ENCODE measurements around the gene QPCTL.
"Not testable (repeated sequence)": the region's sequence is repeated elsewhere in the genome, so short reads cannot be mapped to it uniquely, and the experiment has no call there.

The QPCTL gene

DNA sequence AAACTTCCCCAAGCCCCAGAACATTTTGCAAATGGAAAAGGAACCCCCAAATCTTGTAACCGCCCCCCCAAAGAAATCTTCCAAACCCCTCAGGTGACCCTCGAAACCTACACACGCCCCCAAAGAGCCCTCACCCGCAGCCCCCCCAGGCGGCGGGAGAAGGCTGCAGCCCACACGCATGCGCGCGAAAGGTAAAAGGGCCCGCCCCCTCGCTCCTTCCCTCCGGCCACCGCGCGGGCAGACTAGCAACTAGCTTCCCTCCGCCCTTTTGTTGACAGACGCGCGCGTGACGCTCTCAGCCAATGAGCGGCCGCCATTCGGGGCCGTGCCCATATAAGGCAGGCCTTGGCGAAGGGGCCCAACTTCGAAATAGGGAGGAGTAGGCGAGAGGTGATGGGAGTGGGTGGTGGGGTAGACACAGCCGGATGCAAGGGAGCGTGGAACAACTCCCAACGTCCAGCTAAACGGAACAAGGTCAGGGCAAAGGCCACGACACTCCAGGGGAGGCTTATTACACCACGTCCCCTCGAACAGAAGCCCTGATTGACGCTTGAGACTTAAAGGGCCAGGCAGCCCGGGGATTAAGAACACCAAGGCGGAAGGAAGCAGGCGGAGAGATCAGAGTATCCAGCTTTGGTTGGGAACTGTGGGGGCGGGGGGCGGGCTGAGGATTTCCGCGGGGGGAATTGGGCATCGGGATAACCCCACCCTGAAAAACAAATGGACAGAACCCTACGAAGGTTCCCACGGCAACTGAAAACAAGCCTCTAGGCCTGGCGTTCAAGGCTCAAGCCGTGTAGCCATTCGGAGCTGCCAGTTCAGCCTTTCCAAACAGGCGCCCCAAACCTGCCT lies 24.9 kb downstream of the QPCTL start:
- DNase-seq (ENCODE audit: insufficient read length, low spot score) (peak; percentile 76), FAIRE-seq (peak; percentile 91)
- TF ChIP-seq POLR2A (IDR thresholded peaks at IDR 0.05; ENCODE audit: low read depth, low read length): 0 out of 2 replicates have a peak, but pooled peaks have one; percentile 14

DNA sequence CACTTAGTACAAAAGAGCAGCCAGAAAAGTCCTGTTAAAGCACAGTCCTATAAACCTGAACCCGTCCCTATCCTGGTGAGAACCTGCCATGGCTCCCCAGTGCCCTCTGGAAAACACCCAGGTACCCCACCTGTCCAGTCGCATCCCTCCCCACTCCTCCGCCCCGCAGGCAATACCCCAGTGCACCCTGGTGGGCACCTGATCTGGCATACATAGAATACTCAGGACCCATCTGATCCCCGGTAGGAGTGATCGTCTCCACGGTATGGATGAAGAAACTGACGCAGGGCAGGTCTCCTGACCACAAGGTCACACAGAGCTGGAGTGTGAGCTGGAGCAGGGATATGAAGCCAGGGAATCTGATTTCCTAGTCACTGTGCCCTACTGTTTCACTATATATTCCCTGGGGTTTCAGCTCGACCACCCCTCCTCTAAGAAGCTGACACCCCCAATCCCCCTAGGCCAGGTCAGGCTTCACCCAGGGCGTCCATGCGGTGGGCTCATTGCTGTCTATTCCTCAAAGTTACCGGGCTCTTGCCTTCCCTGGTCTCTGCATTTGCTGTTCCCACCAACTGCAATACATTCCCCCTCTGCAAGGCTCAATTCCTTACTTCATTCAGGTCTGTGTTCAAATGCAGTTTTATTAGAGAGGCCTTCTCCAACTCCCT lies 25.7 kb downstream of the QPCTL start:
- no peak for TF ChIP-seq POLR2A (IDR thresholded peaks at IDR 0.05; ENCODE audit: low read depth, low read length)
- no peak for FAIRE-seq
- no peak for DNase-seq (ENCODE audit: insufficient read length, low spot score)

DNA sequence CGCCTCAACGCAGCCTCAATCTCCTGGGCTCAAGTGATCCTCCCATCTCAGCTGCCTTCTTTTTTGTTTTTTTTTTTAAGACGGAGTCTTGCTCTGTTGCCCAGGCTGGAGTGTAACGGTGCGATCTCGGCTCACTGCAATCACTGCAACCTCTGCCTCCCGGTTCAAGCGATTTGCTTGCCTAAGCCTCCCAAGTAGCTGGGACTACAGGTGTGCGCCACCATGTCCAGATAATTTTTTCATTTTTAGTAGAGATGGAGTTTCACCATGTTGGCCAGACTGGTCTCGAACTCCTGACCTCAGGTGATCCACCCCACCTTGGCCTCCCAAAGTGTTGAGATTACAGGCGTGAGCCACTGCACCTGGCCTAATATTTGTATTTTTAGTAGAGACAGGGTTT lies 27.6 kb downstream of the QPCTL start:
- DNase-seq (ENCODE audit: insufficient read length, low spot score); FAIRE-seq: not testable (repeated sequence)

DNA sequence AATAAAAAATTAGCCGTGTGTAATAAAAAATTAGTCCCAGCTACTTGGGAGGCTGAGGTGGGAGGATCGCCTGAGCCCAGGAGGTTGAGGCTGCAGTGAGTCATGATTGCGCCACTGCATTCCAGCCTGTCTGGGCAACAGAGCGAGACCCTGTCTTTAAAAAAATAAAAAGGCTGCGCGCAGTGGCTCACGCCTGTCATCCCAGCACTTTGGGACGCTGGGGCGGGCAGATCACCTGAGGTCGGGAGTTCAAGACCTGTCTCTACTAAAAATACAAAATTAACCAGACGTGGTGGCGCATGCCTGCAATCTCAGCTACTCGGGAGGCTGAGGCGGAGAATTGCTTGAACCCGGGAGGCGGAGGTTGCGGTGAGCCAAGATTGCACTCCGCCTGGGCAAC lies 36.2 kb downstream of the QPCTL start:
- not testable (repeated sequence) for DNase-seq (ENCODE audit: insufficient read length, low spot score); FAIRE-seq

DNA sequence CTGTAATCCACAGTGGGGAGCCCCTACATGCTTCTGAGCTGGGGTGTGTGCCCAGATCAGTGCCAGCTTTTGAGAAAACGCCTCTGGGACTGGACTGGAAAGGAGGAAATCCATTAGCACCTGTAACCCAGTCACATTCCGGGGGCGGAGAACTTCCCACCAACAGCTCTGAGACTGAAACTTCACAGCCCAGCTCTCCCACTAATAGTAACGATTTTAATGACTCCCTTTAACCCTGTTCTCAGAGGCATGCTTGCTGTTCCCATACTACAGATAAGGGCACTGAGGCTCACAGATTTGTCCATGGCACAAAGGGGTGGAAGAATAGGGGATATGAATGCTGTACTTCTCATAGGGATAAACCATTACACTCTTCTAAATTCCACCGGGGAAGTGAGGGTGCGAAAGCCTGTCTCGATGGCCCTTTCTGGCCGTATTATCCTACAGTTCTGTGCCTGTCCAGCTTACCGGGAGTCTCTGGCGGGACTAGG lies 37.4 kb downstream of the QPCTL start:
- TF ChIP-seq POLR2A (IDR thresholded peaks at IDR 0.05; ENCODE audit: low read depth, low read length): no peak
- FAIRE-seq: no peak
- DNase-seq (ENCODE audit: insufficient read length, low spot score): no peak

DNA sequence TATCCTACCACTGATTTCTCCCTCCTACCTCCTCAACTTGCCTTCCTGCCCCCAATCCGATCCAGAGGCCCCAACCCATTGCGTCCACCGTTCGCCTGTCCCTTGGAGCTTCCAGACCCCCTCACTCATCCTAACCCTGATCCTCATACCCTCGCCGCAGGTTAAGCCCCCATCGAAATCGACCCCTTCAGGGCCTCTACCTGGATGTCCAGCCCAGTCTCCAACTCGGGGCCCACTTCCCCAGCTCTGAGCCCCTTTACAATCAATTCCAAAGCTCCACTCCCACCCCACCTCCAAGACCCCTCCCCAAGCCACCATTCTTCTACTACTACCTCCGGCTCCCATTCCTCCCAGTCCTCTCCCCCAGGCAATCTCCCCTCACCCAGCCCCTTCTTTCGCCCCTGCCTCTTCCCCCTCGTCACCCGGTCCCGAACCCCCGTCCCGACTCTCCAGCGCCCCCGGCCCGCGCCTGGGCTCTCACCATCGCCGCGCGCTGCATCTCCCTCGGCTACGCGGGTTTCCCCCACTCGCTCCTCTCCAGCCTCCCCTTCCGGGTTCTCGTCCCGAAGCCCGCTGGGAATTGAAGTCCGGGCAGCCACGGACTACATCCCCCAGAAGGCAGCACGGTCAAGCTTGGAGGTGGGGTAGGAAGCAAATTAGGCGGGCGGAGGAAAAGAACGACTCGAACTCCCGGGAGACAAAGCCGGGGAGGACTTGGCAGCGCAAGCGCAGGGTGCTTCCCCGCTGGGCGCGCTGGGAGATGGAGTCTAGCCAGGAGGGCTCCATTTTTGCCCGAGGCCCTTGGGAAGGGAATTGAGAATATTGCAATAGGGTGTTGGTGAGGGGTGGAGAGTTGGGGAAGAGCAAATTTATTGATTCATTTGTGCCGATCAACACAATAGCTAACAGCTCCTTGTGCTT lies 38.2 kb downstream of the QPCTL start, which contains the start of gene FBXO46:
TSS of gene FBXO46 (minus strand) at position 529 of the 921 bp plus-strand sequence. CDS start 17,401 bp downstream, outside the sequence.
- DNase-seq (ENCODE audit: insufficient read length, low spot score) (peak; percentile 79), FAIRE-seq (peak; percentile 11)
- TF ChIP-seq POLR2A (IDR thresholded peaks at IDR 0.05; ENCODE audit: low read depth, low read length): peak; percentile 51; the same call in 1 of the 2 replicates

DNA sequence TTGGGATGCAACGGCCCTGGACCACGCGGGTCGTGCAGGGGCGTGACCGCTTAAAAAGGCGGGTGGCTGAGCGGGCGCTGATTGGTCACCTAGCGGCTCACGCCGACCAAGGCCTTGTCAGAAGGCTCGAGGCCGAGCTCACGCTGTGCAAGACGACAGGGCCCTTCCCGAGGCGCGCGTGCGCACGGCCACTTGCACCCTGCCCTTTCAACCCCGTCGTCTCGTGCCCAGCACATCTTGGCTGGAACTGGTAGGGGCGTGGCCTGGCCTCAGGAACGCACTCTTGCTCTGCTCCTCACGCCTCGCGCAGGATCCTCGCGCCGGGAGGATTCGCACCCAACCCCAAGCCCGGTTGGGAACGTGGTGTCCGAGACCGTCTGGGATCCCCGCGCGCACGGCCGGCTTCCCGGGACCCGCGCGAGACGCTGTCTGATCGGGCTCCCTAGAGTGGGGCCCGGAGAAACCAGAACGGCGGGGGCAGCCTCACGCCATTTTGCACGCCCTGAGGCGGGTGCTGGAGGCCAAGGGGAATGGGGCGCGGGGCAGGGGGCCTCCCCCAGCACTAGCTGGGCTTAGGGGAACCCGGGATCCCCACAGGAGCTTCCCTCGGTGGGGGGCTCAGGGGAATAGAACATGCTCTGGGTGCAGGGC lies 40.8 kb downstream of the QPCTL start, which contains the start of gene MEIOSIN:
TSS of gene MEIOSIN (plus strand) at position 280 of the 651 bp plus-strand sequence. CDS start 1,938 bp downstream, outside the sequence.
- no peak for DNase-seq (ENCODE audit: insufficient read length, low spot score)
- no peak for TF ChIP-seq POLR2A (IDR thresholded peaks at IDR 0.05; ENCODE audit: low read depth, low read length)
- no peak for FAIRE-seq

DNA sequence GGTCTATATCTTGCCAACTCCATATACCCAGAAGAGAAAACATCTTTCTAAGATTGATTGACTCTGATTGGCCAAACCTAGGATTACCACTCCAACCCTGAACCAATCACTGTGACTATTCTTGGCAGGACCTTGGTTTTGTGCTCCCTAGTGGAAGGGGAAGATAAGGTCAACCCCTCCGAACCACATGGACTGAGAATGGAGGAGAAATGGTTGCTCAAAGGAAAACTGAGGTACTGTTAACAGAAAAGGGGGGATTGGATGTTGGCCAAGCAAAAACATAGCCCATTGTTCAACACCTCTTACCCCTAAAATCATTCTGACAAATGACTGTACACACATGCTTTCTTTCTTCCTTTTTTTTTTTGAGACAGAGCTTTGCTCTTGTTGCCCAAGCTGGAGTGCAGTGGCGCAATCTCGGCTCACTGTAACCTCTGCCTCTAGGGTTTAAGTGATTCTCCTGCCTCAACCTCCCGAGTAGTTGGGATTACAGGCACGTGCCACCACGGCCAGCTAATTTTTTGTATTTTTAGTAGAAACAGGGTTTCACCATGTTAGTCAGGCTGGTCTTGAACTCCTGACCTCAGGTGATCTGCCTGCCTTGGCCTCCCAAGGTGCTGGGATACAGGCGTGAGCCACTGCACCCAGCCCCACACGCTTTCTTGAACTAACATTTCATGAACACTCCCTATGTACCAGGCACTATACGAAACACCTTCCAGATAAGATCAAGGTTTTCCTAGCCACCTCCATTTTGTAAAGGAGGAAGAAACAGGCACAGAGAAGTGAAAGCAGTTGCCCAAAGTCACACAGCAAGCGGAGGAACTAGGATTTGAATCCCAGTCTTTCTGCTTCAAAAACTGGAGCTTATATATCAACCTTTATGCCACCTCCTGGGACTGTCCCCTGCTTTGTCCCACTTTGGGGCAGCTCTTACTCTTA lies 47.3 kb downstream of the QPCTL start:
- DNase-seq (ENCODE audit: insufficient read length, low spot score) (no peak), FAIRE-seq (no peak)
- TF ChIP-seq POLR2A (IDR thresholded peaks at IDR 0.05; ENCODE audit: low read depth, low read length): no peak

DNA sequence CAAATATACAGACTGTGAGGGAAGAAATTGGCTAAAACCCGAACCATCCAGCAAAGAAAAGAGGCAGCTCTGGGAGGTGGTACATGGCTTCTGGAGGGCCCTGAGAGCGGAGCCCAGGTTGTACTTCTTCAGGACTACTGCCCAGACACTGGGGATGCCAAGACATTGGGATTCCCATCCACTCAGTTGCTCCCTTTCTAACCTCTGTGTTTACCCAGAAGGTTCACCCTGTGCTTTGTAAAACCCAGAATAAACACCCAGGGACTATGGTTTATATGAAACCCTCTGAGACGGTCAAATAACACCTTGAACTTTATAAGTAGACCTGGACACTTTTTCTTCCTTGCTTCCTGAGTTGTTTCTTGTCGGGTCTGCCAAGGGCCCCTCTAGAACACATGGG lies 50.5 kb downstream of the QPCTL start:
- DNase-seq (ENCODE audit: insufficient read length, low spot score) (no peak), FAIRE-seq (no peak)
- no peak for TF ChIP-seq POLR2A (IDR thresholded peaks at IDR 0.05; ENCODE audit: low read depth, low read length)

DNA sequence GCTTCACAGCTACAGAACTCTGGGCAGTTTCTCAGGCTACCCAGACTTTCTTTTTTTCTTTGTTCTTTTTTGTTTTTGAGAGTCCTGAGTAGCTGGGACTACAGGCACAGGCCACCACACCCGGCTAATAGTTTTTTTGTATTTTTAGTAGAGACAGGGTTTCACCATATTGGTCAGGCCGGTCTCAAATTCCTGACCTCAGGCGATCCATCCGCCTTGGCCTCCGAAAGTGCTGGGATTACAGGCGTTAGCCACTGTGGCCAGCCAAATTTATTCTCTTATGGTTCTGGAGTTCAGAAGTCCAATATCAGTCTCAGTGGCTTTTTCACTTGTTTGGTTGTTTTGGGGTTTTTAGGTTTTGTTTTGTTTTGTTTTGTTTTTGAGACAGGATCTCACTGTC lies 53.1 kb downstream of the QPCTL start:
- no peak for FAIRE-seq
- TF ChIP-seq POLR2A (IDR thresholded peaks at IDR 0.05; ENCODE audit: low read depth, low read length): no peak
- DNase-seq (ENCODE audit: insufficient read length, low spot score): no peak

DNA sequence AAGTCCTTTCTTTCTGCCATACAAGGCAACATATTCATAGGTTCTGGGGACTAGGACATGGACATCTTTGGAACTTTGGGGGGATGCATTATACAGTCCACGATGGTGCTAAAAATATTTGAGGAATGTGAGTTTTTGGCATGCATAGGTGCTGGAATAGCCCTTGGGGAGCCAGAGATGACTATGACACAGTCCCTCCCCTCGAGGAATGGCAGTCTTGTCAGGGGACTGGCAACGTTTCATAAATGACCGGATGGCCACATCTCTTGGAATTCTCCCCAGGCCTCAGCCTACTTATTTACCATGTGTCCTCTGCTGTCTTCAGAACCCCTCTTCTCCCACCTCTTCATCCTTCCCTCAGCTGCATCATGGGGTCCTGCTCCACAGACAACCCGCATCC lies 54.4 kb downstream of the QPCTL start:
- DNase-seq (ENCODE audit: insufficient read length, low spot score) (no peak), FAIRE-seq (no peak)
- no peak for TF ChIP-seq POLR2A (IDR thresholded peaks at IDR 0.05; ENCODE audit: low read depth, low read length)

DNA sequence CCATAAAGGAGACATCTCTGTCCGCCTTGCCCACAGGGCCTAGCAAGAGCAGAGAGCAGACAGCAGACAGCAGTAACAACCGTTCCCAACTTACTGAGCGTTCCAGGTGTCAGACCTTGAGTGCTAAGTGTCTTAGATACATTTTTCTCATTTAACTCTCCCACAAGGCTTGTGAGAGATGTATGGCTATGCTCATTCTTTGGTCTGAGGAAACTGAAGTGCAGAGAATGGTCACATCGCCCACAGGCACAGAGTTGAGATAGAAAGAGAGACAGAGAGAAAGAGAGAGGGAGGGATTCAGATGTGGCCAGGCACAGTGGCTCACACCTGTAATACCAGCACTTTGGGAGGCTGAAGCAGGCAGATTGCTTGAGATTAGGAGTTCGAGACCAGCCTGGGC lies 55.0 kb downstream of the QPCTL start:
- no peak for TF ChIP-seq POLR2A (IDR thresholded peaks at IDR 0.05; ENCODE audit: low read depth, low read length)
- FAIRE-seq (no peak), DNase-seq (ENCODE audit: insufficient read length, low spot score) (no peak)

DNA sequence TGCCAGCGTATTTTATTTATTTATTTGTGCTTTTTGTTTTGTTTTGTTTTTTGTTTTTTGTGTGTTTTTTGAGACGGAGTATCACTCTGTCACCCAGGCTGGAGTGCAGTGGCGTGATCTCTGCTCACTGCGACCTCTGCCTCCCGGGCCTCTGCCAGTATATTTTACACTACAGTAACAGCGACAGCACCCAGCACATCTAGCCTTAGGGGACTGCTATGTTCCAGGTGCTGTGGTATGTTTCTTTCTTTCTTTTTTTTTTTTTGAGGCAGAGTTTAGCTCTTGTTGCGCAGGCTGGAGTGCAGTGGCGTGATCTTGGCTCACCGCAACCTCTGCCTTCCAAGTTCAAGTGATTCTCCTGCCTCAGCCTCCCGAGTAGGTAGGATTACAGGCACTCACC lies 59.0 kb downstream of the QPCTL start:
- DNase-seq (ENCODE audit: insufficient read length, low spot score); FAIRE-seq: not testable (repeated sequence)

Measured in H54 (cell line).